ENCODE results near the gene P2RY13. TPM values are rescaled to one million over a fixed set of nuclear protein-coding genes. Genes with fewer than 3 reads are reported as not detected.

The P2RY13 gene
- total and polyA plus RNA-seq, 3 donors from 2014 or later: 0.31 to 1.7 TPM; not detected in 1

DNA sequence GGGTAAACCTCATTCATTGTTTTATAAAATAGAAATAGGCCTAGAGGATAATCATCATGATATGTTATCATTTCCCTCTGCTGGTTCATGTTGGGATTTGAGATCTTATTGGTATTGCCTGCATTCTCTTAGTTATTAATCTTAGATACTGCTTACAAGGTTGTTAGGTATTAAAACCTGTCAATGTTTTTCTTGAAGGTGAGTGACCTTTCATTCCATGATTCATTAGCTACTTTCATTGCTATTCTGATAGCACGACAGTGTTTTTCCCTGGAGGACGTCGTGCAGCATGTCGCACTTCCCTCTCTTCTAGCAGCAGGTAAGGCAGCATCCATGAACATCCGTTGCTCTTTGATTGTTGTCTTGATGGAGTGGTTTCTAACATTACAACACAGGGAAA, 38.1 kb upstream of the P2RY13 start:
- no peak for DNase-seq
- Histone ChIP-seq H3K36me3 (ENCODE audit: low read depth, missing control alignments) (no peaks in the 10 kb centered on the region), H3K4me1 (no peaks in the 10 kb centered on the region), H3K27ac (no peak overlapping the region), H3K9me3 (no peaks in the 10 kb centered on the region), H3K27me3 (no peaks in the 10 kb centered on the region), H3K4me3 (no peak overlapping the region)
- intact Hi-C loops (cut with DNase I; ENCODE audit: low total_unique reads): no loop called here
- TF ChIP-seq CTCF (IDR thresholded peaks at IDR 0.05) (no peak), POLR2A (IDR thresholded peaks at IDR 0.05) (no peak)
- WGBS, 2 donors: 71 to 88% methylated on average over 5 of the region's 5 CpGs

GRCh38 chr3:151366993-151367392, 37.6 kb upstream of the P2RY13 start:
- no peaks in the 10 kb centered on the region for H3K9me3 ChIP-seq
- 84% methylated on average over 3 of the region's 3 CpGs for WGBS, 2 donors
- intact Hi-C loops (cut with DNase I; ENCODE audit: low total_unique reads): no loop called here

GRCh38 chr3:151362751-151363174, 33.4 kb upstream of the P2RY13 start:
- Histone ChIP-seq H3K36me3 (ENCODE audit: low read depth, missing control alignments) (no peaks in the 10 kb centered on the region), H3K4me3 (no peak overlapping the region), H3K4me1 (no peaks in the 10 kb centered on the region), H3K27ac (no peak overlapping the region), H3K9me3 (no peaks in the 10 kb centered on the region), H3K27me3 (no peaks in the 10 kb centered on the region)
- WGBS, 2 donors: 81 to 83% methylated on average over 3 of the region's 3 CpGs
- intact Hi-C loops (cut with DNase I; ENCODE audit: low total_unique reads): no loop called here
- no peak for DNase-seq
- no peak for TF ChIP-seq POLR2A (IDR thresholded peaks at IDR 0.05)
- no peak for TF ChIP-seq CTCF (IDR thresholded peaks at IDR 0.05)

More at GRCh38 chr3:151366993-151367392, 37.6 kb upstream of the P2RY13 start:
- TF ChIP-seq POLR2A (IDR thresholded peaks at IDR 0.05) (no peak), CTCF (IDR thresholded peaks at IDR 0.05) (no peak)
- Histone ChIP-seq H3K27me3 (no peaks in the 10 kb centered on the region), H3K27ac (no peak overlapping the region), H3K4me3 (no peak overlapping the region), H3K36me3 (ENCODE audit: low read depth, missing control alignments) (no peaks in the 10 kb centered on the region), H3K4me1 (no peaks in the 10 kb centered on the region)
- DNase-seq: no peak

- intact Hi-C loops (cut with DNase I; ENCODE audit: low total_unique reads): no loop called here
- no peak for DNase-seq
- Histone ChIP-seq H3K9me3 (no peaks in the 10 kb centered on the region), H3K4me3 (no peak overlapping the region), H3K4me1 (no peaks in the 10 kb centered on the region), H3K27me3 (no peaks in the 10 kb centered on the region), H3K27ac (no peak overlapping the region), H3K36me3 (ENCODE audit: low read depth, missing control alignments) (no peaks in the 10 kb centered on the region)
- no peak for TF ChIP-seq POLR2A (IDR thresholded peaks at IDR 0.05)
- no peak for TF ChIP-seq CTCF (IDR thresholded peaks at IDR 0.05)
- 56 to 59% methylated on average over 2 of the region's 2 CpGs for WGBS, 2 donors
These were observed 28.1 kb upstream of the P2RY13 start for GRCh38 chr3:151357463-151357850.

DNA sequence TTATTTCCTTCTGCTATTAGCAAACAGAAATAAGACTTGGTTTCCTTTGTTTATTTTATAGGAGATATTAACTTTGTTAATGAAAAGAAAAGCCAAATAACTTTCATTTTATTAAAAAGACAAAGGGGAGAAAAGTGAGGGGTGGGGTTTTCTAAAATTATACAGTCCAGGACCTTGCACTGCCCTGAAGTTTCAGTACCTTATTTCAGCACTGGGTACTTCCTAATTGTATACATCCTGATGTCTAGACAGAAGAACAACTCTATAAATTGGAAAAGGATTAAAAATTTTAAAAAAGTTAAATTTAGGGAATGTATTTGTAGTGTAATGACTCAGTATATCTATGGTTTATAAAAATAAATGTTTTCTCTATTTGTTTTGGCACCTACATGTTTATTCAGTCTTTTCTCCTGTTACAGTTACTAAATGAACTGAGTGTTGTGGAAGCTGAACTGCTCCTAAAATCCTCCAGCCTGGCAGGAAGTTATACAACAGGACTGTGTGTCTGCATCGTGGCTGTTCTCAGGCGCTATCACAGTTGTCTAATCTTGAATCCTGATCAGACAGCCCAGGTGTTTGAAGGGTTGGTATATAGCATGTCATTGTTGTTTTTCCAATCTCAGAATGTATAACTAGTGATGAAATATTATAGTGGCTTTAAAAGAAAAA, 27.6 kb upstream of the P2RY13 start:
- Histone ChIP-seq H3K36me3 (ENCODE audit: low read depth, missing control alignments) (no peaks in the 10 kb centered on the region), H3K27ac (no peak overlapping the region), H3K27me3 (no peaks in the 10 kb centered on the region), H3K4me1 (no peaks in the 10 kb centered on the region), H3K9me3 (no peaks in the 10 kb centered on the region), H3K4me3 (no peak overlapping the region)
- no peak for TF ChIP-seq POLR2A (IDR thresholded peaks at IDR 0.05)
- TF ChIP-seq CTCF (IDR thresholded peaks at IDR 0.05): no peak
- DNase-seq: no peak
- 45 to 55% methylated on average over 2 of the region's 2 CpGs for WGBS, 2 donors
- intact Hi-C loops (cut with DNase I; ENCODE audit: low total_unique reads): no loop called here
